RWPE1 (cell line): ENCODE data around the gene ATP23.

Experiments used
- CTCF ChIA-PET: fragments of 350-600 bp; sonication (Branson Sonifier 250); formaldehyde crosslinking; extraction: SDS; loops from one replicate; lab custom pipeline; 2021; lab: Yijun Ruan, JAX
- POLR2A ChIA-PET: fragments of 400-600 bp; formaldehyde crosslinking; extraction: SDS; loops from one replicate; lab custom pipeline; 2020; ENCODE audit warnings: antibody characterized with exemption; ENCODE audit not compliant: low non-redundant PET; lab: Yijun Ruan, JAX
- DNase-seq: peaks from one replicate; pipeline ENCODE4 v3.0.0; 2012; ENCODE audit warnings: low spot score
- H3K27ac ChIP-seq: fragments of 450-650 bp; 2 replicates; pipeline ENCODE4 v1.5.1; 2017
- CTCF ChIP-seq: fragments of 450-650 bp; conservative IDR thresholded peaks from 2 replicates; pipeline ENCODE4 v1.5.1; 2017; ENCODE audit warnings: low read depth, mild to moderate bottlenecking

The ATP23 gene

GRCh38 chr12:57998251-57998650 is 56.9 kb downstream of the ATP23 start:
- no peak overlapping the region for H3K27ac ChIP-seq
- CTCF ChIA-PET, result no interaction called here
- TF ChIP-seq CTCF, result no peak
- no peak for DNase-seq
- POLR2A ChIA-PET, result no interaction called here

- H3K27ac ChIP-seq, result no peak overlapping the region
- ChIA-PET CTCF (no interaction called here), POLR2A (no interaction called here)
- TF ChIP-seq CTCF, result no peak
- no peak for DNase-seq
These were observed 59.1 kb downstream of the ATP23 start for GRCh38 chr12:58000499-58000898.

- CTCF ChIA-PET, result interaction anchor here (0.6 kb wide), 1 partner anchor 179 kb away, joined by 3 read pairs; no protein-coding TSS in a partner anchor
- no peak for TF ChIP-seq CTCF
- POLR2A ChIA-PET, result no interaction called here
These were observed 66.5 kb downstream of the ATP23 start for GRCh38 chr12:58007875-58008274.

GRCh38 chr12:58008634-58009033 is 67.3 kb downstream of the ATP23 start:
- TF ChIP-seq CTCF, result no peak
- ChIA-PET POLR2A (no interaction called here), CTCF (interaction anchor here (0.6 kb wide), 1 partner anchor 178 kb away, joined by 3 read pairs; no protein-coding TSS in a partner anchor)
- no peak for DNase-seq
- H3K27ac ChIP-seq, result no peak overlapping the region

More at GRCh38 chr12:58007875-58008274, 66.5 kb downstream of the ATP23 start:
- no peak overlapping the region for H3K27ac ChIP-seq
- DNase-seq, result no peak
